Fibroblast of upper back skin (primary cell): ENCODE results near the gene MTAP.
"Not testable (repeated sequence)": the region's sequence is repeated elsewhere in the genome, so short reads cannot be mapped to it uniquely, and the experiment has no call there.

ENCODE experiments used
- DNase-seq: peaks from one replicate; pipeline ENCODE4 v3.0.0-alpha.2; 2013

MTAP gene

DNA sequence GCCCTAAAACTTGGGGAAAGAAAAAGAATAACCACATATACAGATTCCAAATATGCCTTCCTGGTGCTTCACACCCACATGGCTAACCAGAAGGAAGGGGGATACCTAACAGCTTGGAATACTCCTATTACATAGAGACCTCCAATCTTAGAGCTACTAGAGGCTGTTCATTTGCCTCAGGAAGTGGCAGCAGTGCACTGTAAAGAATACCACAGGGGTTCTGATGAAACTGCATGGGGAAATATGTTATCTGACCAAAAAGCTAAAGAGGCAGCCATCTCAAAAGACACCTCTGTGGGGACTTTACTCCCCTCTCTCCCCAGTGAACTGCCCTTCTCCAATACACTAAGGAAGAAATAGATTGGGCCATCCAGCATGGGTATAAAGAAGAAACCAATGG, 125.3 kb downstream of the MTAP start:
- DNase-seq, result no peak

DNA sequence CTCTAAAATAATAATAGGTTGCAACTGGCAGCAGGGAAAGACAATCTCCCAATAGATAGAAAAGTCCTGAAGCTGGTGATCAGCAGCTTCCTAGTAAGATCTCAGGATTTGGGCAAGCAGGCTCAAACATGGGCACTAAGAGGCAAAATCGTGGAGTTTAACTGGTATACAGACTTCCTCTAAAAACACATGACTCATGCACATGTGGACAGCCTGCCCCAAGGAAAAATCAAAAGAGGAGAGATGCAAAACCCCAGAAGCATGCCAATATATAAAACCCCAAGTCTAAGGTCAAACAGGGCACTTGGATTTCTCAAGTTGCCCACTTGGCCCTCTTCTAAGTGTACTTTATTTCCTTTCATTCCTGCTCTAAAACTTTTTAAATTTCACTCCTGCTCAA, 129.0 kb downstream of the MTAP start:
- no peak for DNase-seq

DNA sequence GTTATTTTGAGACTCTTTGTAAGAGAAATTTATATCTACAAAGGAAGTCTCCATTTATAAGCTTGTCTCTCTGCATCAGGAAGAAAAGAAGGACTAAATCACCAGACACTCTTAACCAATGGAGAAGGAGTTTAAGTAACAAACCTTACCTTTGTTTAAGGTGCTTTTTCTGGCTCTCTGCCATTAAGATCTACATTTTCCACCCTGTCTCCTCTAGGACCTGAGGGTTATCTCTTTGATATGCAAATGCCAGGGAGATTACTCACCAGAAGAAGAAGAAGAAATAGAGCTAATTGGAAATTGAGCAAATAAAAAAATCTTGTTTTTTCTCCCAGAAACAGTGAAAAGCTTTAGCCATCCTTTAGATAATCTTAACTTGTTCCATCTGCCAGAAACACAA, 130.8 kb downstream of the MTAP start:
- no peak for DNase-seq

DNA sequence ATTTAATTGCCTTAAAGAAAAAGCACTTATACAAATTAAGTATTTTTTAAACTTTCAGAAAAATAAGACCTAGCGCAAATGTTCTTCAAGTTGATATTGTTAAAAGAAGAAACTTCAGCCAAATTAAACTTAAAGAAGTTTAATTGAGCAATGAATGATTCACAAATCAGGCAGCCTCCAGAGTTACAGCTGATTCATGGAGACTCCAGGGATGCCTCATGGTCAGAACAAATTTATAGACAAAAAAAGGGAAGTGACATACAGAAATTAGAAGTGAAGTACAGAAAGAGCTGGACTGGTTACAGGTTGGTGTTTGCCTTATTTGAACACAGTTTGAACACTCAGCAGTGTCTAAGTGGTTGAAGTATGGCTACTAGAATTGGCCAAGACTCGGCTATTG, 131.4 kb downstream of the MTAP start:
- DNase-seq, result peak; percentile 29

DNA sequence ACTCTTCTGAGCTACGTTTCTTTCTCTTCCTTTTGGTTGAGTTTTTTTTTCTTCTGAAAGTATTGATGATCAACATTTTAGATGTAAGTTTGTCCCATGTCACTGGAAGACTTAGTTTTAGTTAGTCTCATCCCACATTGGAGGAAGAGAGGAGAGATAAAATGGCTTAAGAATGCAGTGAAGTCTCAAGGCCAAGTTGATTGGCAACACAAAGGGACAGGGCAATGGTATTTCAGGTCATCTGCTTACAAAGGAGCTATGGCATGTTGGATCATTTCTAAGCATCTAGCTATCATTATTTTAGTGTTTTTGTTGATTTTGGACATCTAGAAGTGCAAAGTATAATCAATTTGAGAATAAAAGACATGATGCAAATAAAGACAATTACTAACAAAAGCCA, 133.2 kb downstream of the MTAP start:
- no peak for DNase-seq

DNA sequence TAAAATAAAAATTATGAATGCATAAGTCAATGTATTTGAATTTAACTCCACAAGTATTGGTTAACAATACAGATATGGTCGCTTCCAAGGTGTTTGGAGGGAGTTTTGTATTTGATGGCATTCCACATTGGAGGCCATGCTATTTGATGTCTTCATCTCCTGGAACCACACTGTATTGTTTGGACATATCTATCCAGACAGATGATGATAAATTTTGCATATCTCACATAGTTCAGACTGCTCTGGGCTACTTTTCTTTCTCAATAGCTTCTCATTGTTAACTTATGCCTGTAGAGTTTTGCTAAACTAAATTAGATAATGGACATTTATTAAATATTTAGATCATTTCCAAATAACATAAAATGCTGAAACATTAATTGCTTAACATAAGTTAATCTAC, 133.7 kb downstream of the MTAP start:
- peak; percentile 5 for DNase-seq

DNA sequence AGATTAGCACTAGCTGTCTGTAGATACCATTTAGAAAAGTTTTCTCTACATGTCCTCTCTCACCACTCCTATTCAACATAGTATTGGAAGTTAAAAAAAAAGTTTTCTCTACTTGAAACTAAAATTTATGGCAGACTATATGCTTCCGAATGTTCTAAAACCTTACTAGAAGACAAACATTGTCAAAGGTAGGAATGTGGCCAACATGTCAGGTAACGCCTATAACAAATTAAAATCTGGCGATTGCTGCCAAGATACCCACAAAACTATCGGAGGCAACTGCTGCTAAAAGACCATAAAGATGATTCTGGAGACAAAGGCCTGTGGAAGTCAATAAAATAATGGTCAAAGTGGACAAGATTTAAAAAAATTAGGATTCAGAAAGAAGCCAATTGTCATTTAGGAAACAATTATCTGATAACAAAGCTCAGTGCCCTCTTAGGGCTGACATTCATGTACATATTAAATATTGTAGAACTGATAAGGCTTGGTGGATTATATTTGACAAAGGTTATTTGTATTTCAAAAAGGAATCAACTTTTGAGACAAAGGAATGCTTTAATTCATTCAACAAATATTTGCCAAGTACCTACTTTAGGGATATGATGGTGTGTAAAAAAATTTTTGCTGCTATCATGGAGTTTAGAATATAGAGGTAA, 139.0 kb downstream of the MTAP start:
- no peak for DNase-seq

DNA sequence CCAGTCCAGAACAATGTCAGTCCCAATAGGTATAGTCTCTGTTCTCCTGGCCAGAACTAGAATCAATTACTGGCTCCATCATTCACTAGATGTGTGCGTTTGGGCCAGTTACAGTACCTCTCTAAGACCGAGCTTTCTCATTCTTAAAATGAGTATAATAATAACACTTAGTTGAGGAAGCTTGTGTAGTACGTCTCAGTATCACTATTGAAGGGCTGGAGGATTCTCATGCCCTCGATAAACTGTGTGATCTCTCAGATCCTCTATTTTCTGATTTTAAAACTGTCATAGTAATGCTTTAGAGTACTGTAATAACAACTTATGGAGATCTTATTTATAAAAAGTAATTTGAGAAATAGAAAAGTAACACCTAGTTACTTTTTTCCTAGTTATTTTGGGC, 141.0 kb downstream of the MTAP start:
- DNase-seq, result no peak

DNA sequence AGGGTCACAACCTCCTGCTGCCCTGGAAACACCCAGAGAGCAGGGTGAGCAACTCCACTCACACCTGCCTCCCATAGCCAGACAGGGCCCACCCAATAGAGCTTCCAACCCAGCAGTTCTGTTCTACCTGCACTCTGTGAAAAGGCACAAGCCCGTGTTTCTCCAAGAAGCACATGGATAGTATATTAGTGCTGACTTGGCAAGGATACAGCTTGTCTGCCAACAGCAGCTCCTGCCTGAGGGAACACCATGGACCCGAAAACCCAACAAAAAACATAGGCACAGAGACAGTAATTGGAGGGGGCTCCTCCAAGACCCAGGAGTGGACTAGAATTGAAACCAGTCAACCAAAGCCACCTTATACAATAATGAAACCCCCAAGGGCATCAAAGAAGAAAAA, 143.2 kb downstream of the MTAP start:
- no peak for DNase-seq

DNA sequence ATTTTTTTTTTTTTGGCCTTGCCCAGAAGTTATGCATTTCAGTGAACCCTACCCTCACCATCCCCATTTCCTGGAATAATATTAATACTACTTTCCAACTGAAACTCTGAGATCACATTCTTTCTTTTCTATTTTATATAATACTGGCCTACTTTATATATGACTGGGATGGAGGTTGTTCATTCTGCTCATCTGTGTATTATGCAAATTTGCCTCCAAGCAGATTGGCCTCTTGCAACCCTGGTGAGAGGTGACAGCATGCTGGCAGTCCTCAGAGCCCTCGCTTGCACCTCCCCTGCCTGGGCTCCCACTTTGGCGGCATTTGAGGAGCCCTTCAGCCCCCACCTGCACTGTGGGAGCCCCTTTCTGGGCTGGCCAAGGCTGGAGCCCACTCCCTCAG, 156.4 kb downstream of the MTAP start:
- no peak for DNase-seq

DNA sequence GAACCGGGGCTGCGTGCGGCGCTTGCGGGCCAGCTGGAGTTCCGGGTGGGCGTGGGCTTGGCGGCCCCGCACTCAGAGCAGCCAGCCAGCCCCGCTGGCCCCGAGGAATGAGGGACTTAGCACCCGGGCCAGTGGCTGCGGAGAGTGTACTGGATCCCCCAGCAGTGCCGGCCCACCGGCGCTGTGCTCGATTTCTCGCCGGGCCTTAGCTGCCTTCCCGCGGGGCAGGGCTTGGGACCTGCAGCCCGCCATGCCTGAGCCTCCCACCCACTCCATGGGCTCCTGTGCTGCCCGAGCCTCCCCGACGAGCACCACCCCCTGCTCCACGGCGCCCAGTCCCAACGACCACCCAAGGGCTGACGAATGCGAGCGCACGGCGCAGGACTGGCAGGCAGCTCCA, 156.8 kb downstream of the MTAP start:
- not testable (repeated sequence) for DNase-seq

DNA sequence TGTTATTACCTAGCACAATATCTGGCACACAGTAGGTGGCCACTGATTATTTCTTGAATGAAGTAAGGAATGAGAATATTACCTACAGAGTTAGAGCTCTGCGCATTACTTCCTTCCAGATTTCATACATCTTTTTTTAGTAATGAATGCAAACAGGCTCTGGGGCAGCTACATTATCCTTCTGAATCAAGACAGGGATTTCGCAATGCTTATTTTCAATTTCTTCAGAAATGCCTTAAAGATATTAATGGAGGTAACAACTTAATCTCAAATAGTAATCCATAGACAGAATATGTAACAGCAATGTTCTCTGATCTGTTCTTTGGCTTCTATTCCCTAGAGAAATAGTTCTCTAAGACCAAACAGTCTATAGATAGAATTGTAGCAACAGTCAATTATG, 159.1 kb downstream of the MTAP start:
- no peak for DNase-seq

DNA sequence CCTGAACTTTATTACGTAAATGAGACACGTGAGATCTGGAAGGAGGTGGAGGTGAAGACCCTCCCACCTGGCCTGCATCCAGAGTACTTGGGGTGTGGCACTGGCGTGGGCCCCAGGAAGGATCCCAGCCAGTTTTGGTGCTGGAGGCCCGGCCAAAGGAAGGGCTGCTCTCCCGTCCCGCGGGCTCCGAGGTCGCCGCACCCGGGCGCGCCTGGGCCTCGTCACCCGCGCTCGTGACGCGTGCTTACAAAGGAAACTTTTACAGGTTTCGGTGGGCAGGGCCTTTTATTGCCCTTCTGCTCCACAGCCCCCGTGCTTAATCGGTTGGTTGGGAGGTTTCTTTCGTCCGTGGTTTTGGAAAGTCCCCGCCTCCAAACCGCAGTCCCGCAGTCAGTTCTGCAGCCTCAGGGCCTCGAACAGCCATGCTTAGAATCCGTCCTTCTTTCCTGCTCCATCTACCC, 162.5 kb downstream of the MTAP start:
- DNase-seq, result no peak

DNA sequence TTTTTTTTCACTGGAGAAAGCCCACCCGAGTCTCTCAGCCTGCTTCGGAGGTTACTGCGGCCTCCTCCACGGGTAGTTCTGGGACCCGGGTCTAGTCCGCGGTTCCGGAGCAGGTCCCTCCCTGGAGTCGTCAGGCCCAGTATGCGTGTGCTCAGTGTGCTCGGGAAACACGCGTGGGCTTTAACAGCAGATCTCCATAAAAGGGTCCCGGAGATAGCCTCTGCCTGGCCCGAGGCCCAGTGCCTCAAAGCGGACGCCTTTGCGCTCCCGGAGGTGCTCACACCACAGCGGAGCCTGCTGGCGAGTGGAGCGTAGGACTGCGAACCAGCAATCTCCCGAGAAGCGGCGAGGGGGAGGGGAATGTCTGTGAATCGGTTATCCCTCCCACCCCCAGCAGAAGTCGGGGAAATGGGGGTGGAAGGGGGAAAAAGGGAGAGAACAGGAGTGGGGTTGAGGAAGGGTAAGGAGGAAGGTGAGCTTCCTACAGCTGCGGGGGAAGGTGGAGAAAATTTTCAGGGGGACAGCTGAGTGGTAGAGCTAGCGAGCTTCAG, 163.0 kb downstream of the MTAP start:
- DNase-seq, result peak; percentile 71

DNA sequence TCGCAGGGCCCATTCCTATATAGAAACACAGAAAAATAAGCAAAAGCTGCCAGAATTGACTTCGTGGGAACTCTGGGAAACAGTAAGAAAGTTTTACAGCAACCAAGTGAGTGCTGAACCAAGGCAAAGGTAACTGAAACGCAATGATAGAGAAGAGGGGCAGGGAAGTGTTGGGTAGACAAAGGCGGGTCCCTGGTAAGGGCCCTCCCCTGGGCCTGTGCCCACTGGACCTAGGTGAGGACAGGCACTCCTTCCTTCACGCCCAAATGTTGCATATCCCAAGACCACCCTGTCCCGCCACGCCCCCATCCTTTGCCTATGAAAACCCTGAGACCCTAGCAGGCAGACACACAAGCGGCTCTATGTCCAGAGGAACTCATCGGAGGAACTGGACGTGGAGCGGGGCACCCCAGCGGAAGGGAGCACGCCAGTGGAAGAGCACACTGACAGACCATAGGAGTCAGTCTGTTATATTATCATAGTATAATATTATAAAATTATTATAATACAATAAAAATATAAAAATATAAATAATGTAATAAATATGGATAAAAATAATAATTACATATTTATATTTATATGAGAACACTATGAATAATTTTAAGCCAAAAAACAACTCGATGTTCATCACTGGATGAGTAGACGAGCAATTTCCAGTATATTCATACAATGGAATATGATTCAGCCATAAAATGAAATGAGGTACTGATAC, 163.9 kb downstream of the MTAP start:
- no peak for DNase-seq

DNA sequence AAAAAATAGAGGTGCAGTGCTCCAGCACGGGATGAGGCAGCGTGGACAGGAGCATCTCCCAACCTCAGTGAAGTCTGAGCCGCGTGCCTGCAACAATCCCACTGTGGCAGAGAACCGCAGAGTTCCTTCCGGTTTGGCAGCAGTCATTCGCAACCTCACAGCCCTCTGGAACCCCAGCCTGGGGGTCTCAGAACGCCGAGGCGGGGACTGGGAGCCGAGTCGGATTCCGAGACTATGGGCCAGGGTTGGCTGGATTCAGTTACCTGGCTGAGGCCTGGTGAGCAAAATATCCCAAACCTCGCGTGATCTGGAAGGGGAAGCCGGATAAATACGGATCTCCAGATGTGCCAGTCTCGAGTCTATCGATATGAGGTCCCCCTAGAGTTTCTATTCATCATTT, 164.7 kb downstream of the MTAP start:
- DNase-seq, result no peak

DNA sequence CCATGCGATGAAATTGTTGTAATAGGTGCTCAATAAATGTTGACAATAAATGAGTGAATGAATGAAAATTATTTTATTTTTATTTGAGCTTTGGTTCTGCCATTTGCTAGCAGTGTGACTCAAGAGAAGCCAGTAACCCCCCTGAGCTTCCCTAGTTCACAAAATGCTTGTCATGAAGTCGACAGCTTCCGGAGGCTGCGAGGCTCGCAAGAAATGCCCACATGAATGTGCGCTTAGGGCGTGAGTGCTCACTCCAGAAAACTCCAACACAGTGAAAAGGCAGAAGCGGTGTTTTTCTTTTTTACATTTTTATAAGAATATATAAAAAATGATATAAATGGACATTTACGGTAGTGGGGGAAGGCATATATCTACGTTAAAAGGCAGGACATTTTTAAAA, 165.3 kb downstream of the MTAP start:
- no peak for DNase-seq

DNA sequence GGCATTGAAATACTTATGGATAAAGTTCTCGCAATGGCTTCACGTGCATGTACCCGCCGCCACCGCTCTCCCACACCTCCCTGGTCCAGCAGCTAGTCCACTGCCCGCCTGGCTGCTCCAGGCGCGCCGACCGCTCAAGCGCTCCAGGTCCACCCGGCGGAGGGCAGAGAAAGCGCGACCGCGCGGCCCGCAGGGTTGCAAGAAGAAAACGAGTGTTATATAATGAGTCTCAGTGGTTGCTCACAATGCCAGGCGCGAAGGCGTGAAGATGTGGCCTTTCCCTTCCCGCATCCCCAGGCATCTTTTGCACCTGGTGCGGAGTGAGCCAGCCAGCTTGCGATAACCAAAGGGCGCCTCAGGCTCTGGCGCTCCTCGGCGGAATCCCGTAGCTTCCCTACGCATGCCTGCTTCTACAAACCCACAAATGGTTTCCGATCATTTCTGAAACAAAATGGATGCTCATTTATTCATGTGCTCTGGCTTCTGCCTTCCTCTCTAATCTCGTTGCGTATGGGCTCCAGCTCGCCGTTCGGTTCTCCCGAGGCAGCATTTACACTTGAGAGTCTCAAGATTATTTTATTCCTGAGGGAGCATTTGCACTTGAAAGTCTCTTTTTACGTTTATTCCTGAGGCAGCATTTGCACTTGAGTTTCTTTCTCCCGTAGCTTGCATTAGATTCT, 166.0 kb downstream of the MTAP start:
- DNase-seq, result no peak

DNA sequence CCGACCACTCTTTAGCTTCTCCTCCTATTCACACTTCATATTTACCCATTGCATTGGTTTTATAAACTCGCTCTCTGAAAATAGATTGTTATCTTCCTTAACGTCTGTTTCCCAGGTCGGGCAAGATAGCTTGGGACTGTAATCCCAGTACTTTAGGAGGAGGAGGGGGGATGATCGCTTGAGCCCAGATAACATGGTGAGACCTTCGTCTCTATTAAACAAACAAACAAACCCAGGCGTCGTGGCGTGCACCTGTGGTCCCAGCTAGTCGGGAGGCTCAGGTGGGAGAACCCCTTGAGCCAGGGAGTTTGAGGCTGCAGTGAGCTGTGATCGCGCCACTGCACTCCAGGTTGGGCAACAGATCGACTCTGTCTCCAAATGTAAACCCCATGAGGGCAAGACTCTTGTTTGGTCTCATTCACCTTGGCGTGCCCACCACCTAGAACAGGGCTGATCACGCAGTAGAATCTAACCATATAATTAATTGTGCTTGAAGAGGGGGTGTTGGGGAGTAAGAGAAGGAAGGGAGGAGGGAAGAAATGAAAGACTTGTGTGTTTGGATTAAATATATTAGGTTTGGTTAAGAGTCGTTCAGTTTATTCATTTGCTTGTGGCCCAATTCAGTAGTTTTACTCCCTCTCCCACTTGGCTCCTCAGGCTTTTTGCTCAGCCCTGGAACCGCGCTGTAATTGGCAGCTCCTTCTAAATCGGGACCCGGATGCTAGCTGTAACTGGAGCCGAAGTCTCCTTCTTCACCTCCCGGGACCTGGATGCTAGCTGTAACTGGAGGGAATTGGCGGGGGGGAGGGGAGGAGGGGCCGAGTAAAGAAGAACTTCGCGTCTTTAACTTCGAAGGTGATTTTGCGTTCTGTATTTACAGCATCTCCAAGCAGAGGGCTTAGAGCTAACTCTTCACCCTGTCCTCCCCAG, 166.8 kb downstream of the MTAP start:
- no peak for DNase-seq

DNA sequence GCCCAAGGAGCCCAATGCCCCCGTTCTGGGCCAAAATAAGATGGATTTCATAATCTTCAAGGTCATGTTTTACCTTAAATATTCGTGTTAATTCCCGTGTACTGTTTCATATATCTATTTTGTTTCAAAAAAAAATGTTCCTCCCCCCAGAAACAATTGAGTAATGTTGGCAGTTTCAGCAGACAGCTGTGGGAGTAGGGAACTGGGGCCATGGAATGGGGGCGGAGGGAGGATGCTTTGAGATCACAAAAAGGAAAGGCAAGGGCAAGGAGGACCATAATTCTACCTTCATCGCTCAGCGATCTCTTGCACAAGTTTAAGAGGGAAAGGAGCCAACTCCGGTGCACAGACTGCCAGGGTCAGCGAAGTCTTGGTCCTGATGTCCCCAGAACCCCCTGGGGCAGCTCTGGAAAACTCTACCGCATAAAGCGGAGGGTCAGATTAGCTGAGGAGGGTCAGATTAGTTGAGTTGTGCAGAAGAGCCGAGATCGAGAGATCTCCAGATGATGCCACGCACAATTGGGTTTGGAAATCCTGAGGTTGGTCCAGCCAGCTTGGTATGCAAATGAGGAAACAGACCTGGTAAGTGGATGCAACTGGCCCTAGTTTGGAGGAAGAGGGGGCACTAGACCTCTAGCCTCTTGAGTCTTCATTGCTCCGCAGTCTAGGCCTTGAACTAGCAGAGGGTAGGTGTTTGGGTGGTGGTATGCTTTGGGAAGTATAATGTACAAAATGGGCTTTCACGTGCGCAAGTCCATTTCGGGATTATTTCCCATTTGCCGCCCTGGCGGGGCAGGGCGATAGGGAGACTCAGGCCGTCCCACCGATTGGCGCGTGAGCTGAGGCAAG, 167.7 kb downstream of the MTAP start:
- DNase-seq, result no peak

DNA sequence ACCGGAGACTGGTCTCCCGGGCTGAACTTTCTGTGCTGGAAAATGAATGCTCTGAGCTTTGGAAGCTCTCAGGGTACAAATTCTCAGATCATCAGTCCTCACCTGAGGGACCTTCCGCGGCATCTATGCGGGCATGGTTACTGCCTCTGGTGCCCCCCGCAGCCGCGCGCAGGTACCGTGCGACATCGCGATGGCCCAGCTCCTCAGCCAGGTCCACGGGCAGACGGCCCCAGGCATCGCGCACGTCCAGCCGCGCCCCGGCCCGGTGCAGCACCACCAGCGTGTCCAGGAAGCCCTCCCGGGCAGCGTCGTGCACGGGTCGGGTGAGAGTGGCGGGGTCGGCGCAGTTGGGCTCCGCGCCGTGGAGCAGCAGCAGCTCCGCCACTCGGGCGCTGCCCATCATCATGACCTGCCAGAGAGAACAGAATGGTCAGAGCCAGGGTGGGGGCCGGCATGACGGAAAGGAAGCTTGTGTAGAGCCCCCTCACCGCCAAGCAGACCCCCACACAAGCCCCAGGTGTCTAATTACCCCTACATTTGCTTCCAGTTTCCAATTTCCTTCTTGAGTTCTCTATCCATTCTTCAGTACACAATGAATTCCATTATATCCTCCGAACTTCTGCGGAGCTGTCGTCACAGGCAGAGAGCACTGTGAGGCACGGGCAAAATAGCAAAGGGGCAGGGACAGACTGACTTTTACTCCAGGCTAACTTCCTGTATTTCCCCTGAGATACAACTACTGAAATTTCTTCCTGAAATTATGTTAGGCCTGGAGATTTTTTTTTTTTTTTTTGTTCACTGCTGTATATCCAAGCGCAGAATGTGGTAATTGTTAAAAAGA, 168.6 kb downstream of the MTAP start:
- DNase-seq, result no peak
